ENCODE measurements around the gene ARHGDIG. TPM values are rescaled to one million over a fixed set of nuclear protein-coding genes. Genes with fewer than 3 reads are reported as not detected.

The ARHGDIG gene
- total RNA-seq, 4 donors from 2014 or later = 1.2 to 2.7 (median 1.8) TPM

- WGBS, 2 donors (ENCODE audit: low coverage in 1 of 2) = 81 to 89% methylated on average over 3 to 5 of the region's 5 CpGs
- no peak for ATAC-seq
- TF ChIP-seq CTCF (IDR thresholded peaks at IDR 0.05) (no peak), EP300 (IDR thresholded peaks at IDR 0.05) (no peak), POLR2AphosphoS5 (IDR thresholded peaks at IDR 0.05) (no peak), POLR2A (IDR thresholded peaks at IDR 0.05) (no peak)
Observed at GRCh38 chr16:320206-320605, 39.8 kb downstream of the ARHGDIG start.

GRCh38 chr16:321532-321931, 41.1 kb downstream of the ARHGDIG start:
- ATAC-seq = no peak
- Histone ChIP-seq H3K4me3 (no peak overlapping the region), H3K27me3 (no peaks in the 10 kb centered on the region), H3K4me1 (peaks cover 0 to 34% (median 0%) of the 10 kb centered on the region in 3 donors), H3K36me3 (peaks cover 0 to 21% of the 10 kb centered on the region in 2 donors), H3K27ac (no peak overlapping the region), H3K9me3 (no peaks in the 10 kb centered on the region)
- WGBS, 2 donors (ENCODE audit: low coverage in 1 of 2) = 62 to 72% methylated on average over 8 to 9 of the region's 9 CpGs
- TF ChIP-seq CTCF (IDR thresholded peaks at IDR 0.05) = no peak
- TF ChIP-seq EP300 (IDR thresholded peaks at IDR 0.05) = no peak
- no peak for TF ChIP-seq POLR2AphosphoS5 (IDR thresholded peaks at IDR 0.05)
- TF ChIP-seq POLR2A (IDR thresholded peaks at IDR 0.05) = no peak

More at GRCh38 chr16:320206-320605, 39.8 kb downstream of the ARHGDIG start:
- H3K36me3 ChIP-seq = peaks cover 0 to 21% of the 10 kb centered on the region in 2 donors
- H3K4me3 ChIP-seq = no peak overlapping the region
- H3K27ac ChIP-seq = no peak overlapping the region
- H3K4me1 ChIP-seq = peaks cover 0 to 22% (median 0%) of the 10 kb centered on the region in 3 donors
- H3K9me3 ChIP-seq = no peaks in the 10 kb centered on the region
- no peaks in the 10 kb centered on the region for H3K27me3 ChIP-seq

- Histone ChIP-seq H3K27ac (no peak overlapping the region), H3K27me3 (no peaks in the 10 kb centered on the region), H3K4me1 (peaks cover 0 to 45% (median 3%) of the 10 kb centered on the region in 3 donors), H3K36me3 (peaks cover 0 to 21% of the 10 kb centered on the region in 2 donors), H3K9me3 (no peaks in the 10 kb centered on the region), H3K4me3 (no peak overlapping the region)
- 80% methylated on average over 3 of the region's 13 CpGs; no CpG with 5 or more reads in 1 of the 2 donors for WGBS, 2 donors (ENCODE audit: low coverage in 1 of 2)
- ATAC-seq = no peak
- TF ChIP-seq POLR2AphosphoS5 (IDR thresholded peaks at IDR 0.05) (no peak), CTCF (IDR thresholded peaks at IDR 0.05) (no peak), EP300 (IDR thresholded peaks at IDR 0.05) (no peak), POLR2A (IDR thresholded peaks at IDR 0.05) (no peak)
Observed at GRCh38 chr16:322476-323143, 42.2 kb downstream of the ARHGDIG start.

GRCh38 chr16:324201-324450, 43.7 kb downstream of the ARHGDIG start:
- TF ChIP-seq CTCF (IDR thresholded peaks at IDR 0.05) = no peak
- no peak for TF ChIP-seq EP300 (IDR thresholded peaks at IDR 0.05)
- no peak for TF ChIP-seq POLR2AphosphoS5 (IDR thresholded peaks at IDR 0.05)
- no peak for TF ChIP-seq POLR2A (IDR thresholded peaks at IDR 0.05)
- Histone ChIP-seq H3K4me3 (no peak overlapping the region), H3K36me3 (peaks cover 0 to 6% of the 10 kb centered on the region in 2 donors), H3K9me3 (no peaks in the 10 kb centered on the region), H3K27me3 (no peaks in the 10 kb centered on the region), H3K4me1 (peaks cover 0 to 57% (median 8%) of the 10 kb centered on the region in 3 donors), H3K27ac (no peak overlapping the region)
- 0 to 30% methylated on average over 1 to 2 of the region's 17 CpGs for WGBS, 2 donors (ENCODE audit: low coverage in 1 of 2)
- no peak for ATAC-seq
